Esophagus (tissue), 2 donors: ENCODE measurements around the gene MYO3B. TPM values are rescaled to one million over a fixed set of nuclear protein-coding genes. Genes with fewer than 3 reads are reported as not detected.
"Not testable (repeated sequence)": the region's sequence is repeated elsewhere in the genome, so short reads cannot be mapped to it uniquely, and the experiment has no call there.

Source experiments
- H3K27ac ChIP-seq, 2 donors: one replicate each; pipeline ENCODE4 v1.5.1; 2013; ENCODE audit warnings: low read depth in 2 of 2, mild to moderate bottlenecking in 2 of 2, inconsistent platforms in 1 of 2, low read length in 1 of 2, moderate library complexity in 1 of 2
- H3K27me3 ChIP-seq, 2 donors: one replicate each; pipeline ENCODE4 v1.6.1; 2013; ENCODE audit warnings: low read length in 2 of 2, control low read depth in 1 of 2, mild to moderate bottlenecking in 1 of 2; ENCODE audit not compliant: insufficient read depth in 2 of 2, control insufficient read depth in 1 of 2
- H3K36me3 ChIP-seq, 2 donors: one replicate each; pipeline ENCODE4 v1.6.1; 2013; ENCODE audit warnings: low read length in 1 of 2; ENCODE audit not compliant: control insufficient read depth in 2 of 2, insufficient read depth in 2 of 2
- H3K4me1 ChIP-seq, 2 donors: one replicate each; pipeline ENCODE4 v1.6.1; 2013; ENCODE audit warnings: low read length in 1 of 2; ENCODE audit not compliant: control insufficient read depth in 2 of 2, insufficient read depth in 2 of 2
- H3K4me3 ChIP-seq, 2 donors: one replicate each; pipeline ENCODE4 v1.5.1; 2013; ENCODE audit warnings: low read length in 2 of 2, mild to moderate bottlenecking in 2 of 2, low read depth in 1 of 2, moderate library complexity in 1 of 2
- H3K9me3 ChIP-seq, 2 donors: one replicate each; pipeline ENCODE4 v1.6.1; 2013; ENCODE audit warnings: mild to moderate bottlenecking in 2 of 2, low read depth in 1 of 2, low read length in 1 of 2, moderate library complexity in 1 of 2; ENCODE audit not compliant: control insufficient read depth in 2 of 2, insufficient read depth in 1 of 2
- WGBS, 2 donors: extraction: QIAGEN DNeasy Blood & Tissue Kit; methylation state at CpG; one replicate each; pipeline ENCODE4 v1.1.7; 2013; 5-methylcytosine and 5-hydroxymethylcytosine counted together
- polyA plus RNA-seq, 2 donors: library from polyadenylated mRNA; stranded (reverse); fragments of 200-250 nt; gene quantifications; one replicate each; pipeline ENCODE4 v1.2.3, GENCODE V29; 2013
- donor health status: healthy with polysubstance abuse.
- donor health status: Bipolar disorder and iron deficiency.

Gene MYO3B
- polyA plus RNA-seq, 2 donors: 0.08 to 0.11 TPM

DNA sequence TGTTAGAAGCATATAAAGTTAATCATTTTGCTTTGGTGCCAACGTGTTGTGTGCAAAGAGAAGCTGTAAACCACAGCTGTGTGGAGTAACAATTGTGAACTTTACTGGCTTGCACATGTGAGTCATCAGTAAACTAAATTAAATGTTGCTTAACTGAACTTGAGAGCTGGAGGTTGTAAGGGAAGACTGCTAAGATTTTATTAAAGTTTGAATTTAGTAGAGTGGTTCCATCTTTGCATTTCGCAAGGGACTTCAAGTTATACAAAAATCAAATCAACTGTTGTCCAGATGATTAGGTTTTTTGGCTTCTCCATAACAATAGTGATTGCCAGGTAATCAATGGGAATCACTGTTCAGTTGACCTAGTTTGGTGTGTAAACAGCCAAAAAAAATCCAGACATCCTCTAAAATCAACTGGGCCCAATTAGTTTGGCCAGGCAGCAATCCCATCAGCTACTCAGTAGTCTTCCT, 247.4 kb downstream of the MYO3B start:
- Histone ChIP-seq H3K36me3 (no peaks in the 10 kb centered on the region), H3K27me3 (no peaks in the 10 kb centered on the region), H3K4me1 (no peaks in the 10 kb centered on the region), H3K9me3 (no peaks in the 10 kb centered on the region), H3K4me3 (no peak overlapping the region), H3K27ac (no peak overlapping the region)
- 55 to 64% methylated on average over 2 of the region's 2 CpGs for WGBS, 2 donors

DNA sequence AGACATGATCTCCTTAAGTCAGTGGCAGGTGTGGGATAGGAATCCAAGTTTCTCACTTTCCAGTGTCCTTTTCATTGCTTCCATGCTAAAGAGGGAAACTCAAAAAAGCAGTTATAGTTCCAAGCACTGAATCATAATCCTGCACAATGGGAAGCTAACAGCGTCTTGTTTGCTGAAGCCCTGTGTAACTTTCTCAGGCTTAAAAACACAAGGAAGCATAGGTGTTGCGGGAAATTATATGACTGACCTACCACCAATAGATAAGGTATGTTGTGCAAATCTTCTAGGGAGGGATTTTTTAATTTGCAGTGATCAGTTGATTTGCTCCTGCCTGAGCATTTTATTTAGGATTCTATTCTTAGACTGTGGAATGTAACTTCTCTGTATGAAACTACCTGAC, 250.9 kb downstream of the MYO3B start:
- H3K4me1 ChIP-seq: no peaks in the 10 kb centered on the region
- no peak overlapping the region for H3K4me3 ChIP-seq
- no peak overlapping the region for H3K27ac ChIP-seq
- WGBS, 2 donors: 69 to 91% methylated on average over 2 of the region's 2 CpGs
- H3K27me3 ChIP-seq: no peaks in the 10 kb centered on the region
- no peaks in the 10 kb centered on the region for H3K9me3 ChIP-seq
- H3K36me3 ChIP-seq: no peaks in the 10 kb centered on the region

DNA sequence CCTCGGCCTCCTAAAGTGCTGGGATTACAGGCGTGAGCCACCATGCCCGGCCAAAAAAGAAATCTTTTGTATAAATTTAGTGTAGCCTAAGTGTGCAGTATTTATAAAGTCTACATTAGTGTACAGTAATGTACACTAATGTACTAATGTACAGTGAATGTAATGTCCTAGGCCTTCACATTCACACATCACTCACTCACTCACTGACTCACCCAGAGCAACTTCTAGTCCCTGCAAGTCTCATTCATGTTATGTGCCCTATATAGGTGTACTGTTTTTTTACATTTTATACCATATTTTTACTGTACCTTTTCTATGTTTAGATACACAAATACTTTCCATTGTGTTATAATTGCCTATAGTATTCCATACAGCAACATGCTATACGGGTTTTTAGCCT, 254.9 kb downstream of the MYO3B start:
- H3K36me3 ChIP-seq: no peaks in the 10 kb centered on the region
- no peak overlapping the region for H3K4me3 ChIP-seq
- H3K4me1 ChIP-seq: no peaks in the 10 kb centered on the region
- no peaks in the 10 kb centered on the region for H3K27me3 ChIP-seq
- no peaks in the 10 kb centered on the region for H3K9me3 ChIP-seq
- 93% methylated on average over 4 of the region's 4 CpGs for WGBS, 2 donors
- no peak overlapping the region for H3K27ac ChIP-seq

DNA sequence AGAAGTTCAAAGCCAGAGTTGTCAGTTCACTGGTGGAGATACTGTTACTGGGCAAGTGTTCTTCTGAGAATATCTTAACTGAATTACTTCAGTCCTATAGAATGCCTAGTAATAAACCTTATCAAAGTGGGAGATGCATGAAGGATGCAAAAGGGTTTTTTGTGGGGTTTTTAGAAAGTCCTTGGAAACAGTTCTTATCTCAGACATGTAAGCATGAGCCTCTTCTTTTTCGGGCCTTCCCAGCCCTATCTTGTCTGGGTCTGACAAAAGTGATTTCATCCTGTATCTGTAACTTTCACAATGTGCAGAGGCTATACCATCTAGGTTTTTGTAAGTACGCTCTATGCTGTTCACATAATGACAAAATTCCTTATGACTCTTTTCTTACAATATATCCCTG, 255.5 kb downstream of the MYO3B start:
- Histone ChIP-seq H3K4me1 (no peaks in the 10 kb centered on the region), H3K36me3 (no peaks in the 10 kb centered on the region), H3K27ac (no peak overlapping the region), H3K4me3 (no peak overlapping the region), H3K9me3 (no peaks in the 10 kb centered on the region), H3K27me3 (no peaks in the 10 kb centered on the region)
- whole genome bisulfite sequencing, 2 donors: 84 to 89% methylated on average over 2 of the region's 2 CpGs

DNA sequence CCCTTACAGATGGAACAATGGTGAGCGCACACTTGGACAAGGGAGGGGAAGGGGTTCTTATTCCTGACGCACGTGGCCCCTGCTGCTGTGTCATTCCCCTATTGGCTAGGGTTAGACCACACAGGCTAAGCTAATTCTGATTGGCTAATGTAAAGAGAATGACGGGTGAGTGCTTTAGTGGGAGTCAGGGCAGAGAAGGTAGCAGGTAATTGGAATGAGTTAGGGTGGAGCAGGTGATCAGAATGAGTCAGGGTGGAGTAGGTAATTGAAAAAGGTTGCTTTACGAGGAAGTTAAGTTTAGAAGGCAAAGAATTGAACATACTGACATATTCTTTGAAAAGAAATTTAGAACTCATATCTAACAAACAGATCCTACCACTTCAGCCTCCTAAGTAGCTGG, 256.4 kb downstream of the MYO3B start:
- not testable (repeated sequence) for H3K4me1 ChIP-seq, H3K9me3 ChIP-seq, H3K27ac ChIP-seq, H3K36me3 ChIP-seq, H3K27me3 ChIP-seq, H3K4me3 ChIP-seq
- 87 to 88% methylated on average over 5 of the region's 5 CpGs for WGBS, 2 donors

DNA sequence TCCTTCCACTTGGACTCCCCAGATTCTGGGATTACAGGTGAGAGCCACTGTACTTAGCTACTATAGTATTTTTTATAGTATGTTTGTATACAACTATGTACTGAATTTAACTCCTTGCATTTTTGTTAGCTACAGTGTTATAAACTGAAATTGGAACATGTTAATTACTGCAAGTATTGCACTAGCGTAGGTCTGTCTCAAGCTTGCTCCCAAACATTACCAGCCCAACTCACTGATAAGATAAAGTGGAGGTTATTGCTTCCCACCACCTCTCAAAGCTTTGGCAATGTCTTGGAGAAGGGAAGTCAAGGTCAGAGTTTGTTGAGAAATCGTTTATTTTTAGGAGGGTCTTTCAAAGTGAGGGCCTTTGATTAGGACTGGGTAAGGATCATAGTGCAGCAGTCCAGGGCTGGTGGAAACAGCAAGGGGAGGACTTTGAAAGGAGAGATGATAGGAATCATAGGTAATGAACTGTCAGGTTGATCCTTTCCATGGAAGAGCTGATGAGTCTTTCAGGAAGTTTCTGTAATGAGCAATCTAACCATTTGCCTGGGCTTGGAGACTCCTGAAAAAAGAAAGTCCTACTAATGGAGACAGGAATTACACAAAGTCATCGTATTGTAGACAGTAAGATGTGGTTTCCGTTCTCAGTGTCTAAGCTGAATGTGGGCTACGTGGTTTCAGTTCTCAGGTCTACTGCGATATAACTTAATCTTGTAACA, 257.1 kb downstream of the MYO3B start:
- Histone ChIP-seq H3K36me3 (no peaks in the 10 kb centered on the region), H3K9me3 (no peaks in the 10 kb centered on the region), H3K27me3 (no peaks in the 10 kb centered on the region), H3K4me1 (no peaks in the 10 kb centered on the region), H3K27ac (no peak overlapping the region), H3K4me3 (no peak overlapping the region)
- 64 to 66% methylated on average over 6 of the region's 6 CpGs for WGBS, 2 donors

DNA sequence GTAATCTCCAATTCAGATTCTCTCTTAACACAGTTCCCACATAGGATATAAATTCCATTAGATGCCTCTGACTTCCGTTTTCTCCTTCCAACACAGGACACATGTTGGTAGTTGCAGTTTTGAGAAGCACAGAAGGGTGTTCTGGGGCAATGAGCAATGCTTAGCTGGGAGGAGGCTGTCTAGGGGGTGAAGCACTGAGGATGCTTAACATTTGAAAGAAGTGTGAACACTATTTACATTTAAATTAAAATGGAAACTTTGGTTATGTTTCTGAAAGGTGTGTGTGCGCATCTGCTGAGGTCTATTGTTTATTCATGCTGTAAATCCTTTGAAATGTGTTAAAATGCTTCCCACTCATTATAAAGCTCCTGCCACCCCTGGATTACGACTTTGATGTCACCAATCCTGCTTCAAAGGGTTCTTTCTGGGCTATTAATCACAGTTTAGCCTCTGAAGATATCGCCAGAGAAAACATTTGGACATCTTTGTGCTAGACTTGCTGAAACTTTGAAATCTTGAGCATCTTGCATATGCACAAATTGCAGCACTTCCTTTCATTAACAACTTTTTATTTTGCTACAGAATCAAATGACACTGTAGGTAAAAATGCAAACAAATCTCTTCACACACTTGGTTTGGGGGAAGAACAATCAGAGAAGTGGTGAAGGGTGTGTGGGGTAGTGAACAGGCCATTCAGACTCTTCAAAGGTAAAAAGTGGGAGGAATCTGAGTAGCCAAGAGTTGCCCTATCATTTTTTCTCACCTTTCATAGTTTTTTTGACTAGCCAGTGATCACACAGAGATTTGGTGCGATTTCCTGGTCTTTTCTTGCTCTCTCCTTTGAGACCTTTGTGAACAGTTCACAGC, 258.4 kb downstream of the MYO3B start:
- WGBS, 2 donors: 28 to 44% methylated on average over 5 of the region's 5 CpGs
- Histone ChIP-seq H3K9me3 (no peaks in the 10 kb centered on the region), H3K4me3 (no peak overlapping the region), H3K27ac (no peak overlapping the region), H3K4me1 (no peaks in the 10 kb centered on the region), H3K27me3 (no peaks in the 10 kb centered on the region), H3K36me3 (no peaks in the 10 kb centered on the region)

DNA sequence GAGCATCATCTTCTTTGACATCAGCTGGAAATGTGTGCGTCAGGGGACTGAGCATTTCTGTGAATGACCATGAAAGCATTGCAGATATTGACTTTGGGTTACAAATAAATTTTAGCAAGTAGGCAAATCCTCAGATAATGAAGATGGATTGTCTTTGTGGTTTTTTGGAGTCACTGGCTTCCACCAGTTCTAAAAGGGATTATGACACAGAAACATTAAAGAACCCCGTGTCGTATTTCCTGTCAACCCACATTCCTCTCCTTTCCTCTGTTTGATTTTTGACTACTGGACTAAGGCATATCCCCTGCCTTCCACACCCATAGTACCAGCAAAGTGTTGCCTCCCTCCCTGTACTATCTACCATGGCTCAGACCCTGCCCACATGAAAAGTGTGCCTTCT, 268.1 kb downstream of the MYO3B start:
- Histone ChIP-seq H3K4me3 (no peak overlapping the region), H3K27me3 (no peaks in the 10 kb centered on the region), H3K36me3 (no peaks in the 10 kb centered on the region), H3K27ac (no peak overlapping the region), H3K9me3 (no peaks in the 10 kb centered on the region), H3K4me1 (peaks cover 0 to 2% of the 10 kb centered on the region in 2 donors)
- 34 to 71% methylated on average over 3 of the region's 3 CpGs for WGBS, 2 donors

DNA sequence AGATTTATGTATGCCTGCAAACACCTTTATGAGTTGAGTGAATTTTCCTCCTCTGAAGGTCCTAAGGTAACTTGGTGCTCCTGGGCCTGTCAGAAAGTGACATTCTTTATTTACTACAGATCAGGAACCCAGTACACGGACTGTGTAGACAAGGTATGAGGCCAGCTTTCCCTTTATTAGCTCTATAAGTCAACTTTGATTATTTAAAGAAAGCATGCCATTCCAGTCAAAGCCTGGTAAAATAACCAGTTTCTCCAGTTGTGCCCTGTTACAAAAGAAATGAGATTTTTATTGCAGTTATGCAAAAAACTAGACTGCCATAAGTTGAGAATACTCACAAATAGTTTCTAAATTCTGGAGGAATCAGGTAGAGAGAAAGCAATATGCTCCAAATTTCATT, 271.1 kb downstream of the MYO3B start:
- H3K4me3 ChIP-seq: no peak overlapping the region
- H3K9me3 ChIP-seq: no peaks in the 10 kb centered on the region
- no peaks in the 10 kb centered on the region for H3K27me3 ChIP-seq
- H3K4me1 ChIP-seq: peaks cover 0 to 2% of the 10 kb centered on the region in 2 donors
- no peak overlapping the region for H3K27ac ChIP-seq
- no peaks in the 10 kb centered on the region for H3K36me3 ChIP-seq
- WGBS, 2 donors: 57 to 63% methylated on average over 1 of the region's 1 CpG
